Neural progenitor cell (in vitro differentiated cells): Measurements from ENCODE around the gene DTWD2.

Experiments
- EZH2 ChIP-seq: fragments of 200-600 bp; sonication (generic); IDR thresholded peaks from 2 replicates; pipeline ENCODE4 v1.6.1; 2017; ENCODE audit warnings: antibody characterized with exemption, mild to moderate bottlenecking, moderate library complexity
- EZH2phosphoT487 ChIP-seq: fragments of 200-600 bp; sonication (generic); IDR thresholded peaks from 2 replicates; pipeline ENCODE4 v1.6.1; 2017; ENCODE audit warnings: antibody characterized with exemption
- TF ChIP-seq, protein P1 (sequence below): fragments of 200-600 bp; sonication (generic); IDR thresholded peaks from 2 replicates; pipeline ENCODE4 v1.5.1; 2017; ENCODE audit warnings: antibody characterized with exemption, mild to moderate bottlenecking

GRCh38 chr5:118882666-118883065, 105.7 kb downstream of the DTWD2 start:
- TF ChIP-seq, protein P1, sequence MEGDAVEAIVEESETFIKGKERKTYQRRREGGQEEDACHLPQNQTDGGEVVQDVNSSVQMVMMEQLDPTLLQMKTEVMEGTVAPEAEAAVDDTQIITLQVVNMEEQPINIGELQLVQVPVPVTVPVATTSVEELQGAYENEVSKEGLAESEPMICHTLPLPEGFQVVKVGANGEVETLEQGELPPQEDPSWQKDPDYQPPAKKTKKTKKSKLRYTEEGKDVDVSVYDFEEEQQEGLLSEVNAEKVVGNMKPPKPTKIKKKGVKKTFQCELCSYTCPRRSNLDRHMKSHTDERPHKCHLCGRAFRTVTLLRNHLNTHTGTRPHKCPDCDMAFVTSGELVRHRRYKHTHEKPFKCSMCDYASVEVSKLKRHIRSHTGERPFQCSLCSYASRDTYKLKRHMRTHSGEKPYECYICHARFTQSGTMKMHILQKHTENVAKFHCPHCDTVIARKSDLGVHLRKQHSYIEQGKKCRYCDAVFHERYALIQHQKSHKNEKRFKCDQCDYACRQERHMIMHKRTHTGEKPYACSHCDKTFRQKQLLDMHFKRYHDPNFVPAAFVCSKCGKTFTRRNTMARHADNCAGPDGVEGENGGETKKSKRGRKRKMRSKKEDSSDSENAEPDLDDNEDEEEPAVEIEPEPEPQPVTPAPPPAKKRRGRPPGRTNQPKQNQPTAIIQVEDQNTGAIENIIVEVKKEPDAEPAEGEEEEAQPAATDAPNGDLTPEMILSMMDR, result no peak
- TF ChIP-seq EZH2phosphoT487 (no peak), EZH2 (no peak)
